Measurements from ENCODE around the gene DISC1.

DNA sequence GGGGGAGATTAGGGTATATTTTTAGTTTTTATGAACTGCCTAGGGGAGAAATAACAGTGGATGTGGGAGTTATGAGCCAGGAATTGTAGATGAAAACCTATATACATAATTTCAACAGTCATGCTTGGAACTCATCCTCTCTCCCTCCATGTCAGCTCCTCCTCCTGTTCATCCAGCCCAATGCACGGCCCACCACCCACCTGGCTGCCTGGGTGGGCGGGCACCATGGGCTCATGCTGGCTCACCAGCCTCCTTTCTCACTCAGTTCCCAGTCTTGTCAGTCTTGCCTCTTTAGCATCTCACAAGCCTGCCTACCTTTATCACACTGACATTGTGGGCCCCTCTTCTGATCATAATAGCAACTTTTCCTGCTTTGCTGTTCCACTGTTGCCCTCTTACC is 336.0 kb downstream of the DISC1 start:
- TF ChIP-seq, protein P1, sequence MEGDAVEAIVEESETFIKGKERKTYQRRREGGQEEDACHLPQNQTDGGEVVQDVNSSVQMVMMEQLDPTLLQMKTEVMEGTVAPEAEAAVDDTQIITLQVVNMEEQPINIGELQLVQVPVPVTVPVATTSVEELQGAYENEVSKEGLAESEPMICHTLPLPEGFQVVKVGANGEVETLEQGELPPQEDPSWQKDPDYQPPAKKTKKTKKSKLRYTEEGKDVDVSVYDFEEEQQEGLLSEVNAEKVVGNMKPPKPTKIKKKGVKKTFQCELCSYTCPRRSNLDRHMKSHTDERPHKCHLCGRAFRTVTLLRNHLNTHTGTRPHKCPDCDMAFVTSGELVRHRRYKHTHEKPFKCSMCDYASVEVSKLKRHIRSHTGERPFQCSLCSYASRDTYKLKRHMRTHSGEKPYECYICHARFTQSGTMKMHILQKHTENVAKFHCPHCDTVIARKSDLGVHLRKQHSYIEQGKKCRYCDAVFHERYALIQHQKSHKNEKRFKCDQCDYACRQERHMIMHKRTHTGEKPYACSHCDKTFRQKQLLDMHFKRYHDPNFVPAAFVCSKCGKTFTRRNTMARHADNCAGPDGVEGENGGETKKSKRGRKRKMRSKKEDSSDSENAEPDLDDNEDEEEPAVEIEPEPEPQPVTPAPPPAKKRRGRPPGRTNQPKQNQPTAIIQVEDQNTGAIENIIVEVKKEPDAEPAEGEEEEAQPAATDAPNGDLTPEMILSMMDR (IDR thresholded peaks at IDR 0.05; ENCODE audit: extremely low read depth in 1 of 2, insufficient read depth in 1 of 2, low read depth in 1 of 2, low read length in 2 of 2): no peak
- TF ChIP-seq POLR2AphosphoS5 (IDR thresholded peaks at IDR 0.05; ENCODE audit: insufficient read depth, low read depth, low read length) (no peak), MYC (IDR thresholded peaks at IDR 0.05; ENCODE audit: low read depth, low read length) (no peak), POLR2A (IDR thresholded peaks at IDR 0.05; ENCODE audit: low read depth, low read length) (no peak), EZH2 (IDR thresholded peaks at IDR 0.05; ENCODE audit: borderline replicate concordance, low read depth, low read length, severe bottlenecking) (no peak), JUN (IDR thresholded peaks at IDR 0.05; ENCODE audit: borderline replicate concordance, insufficient read depth, insufficient read length, low read depth) (no peak), FOS (IDR thresholded peaks at IDR 0.05; ENCODE audit: borderline replicate concordance, insufficient read depth, low read length) (no peak)
- TF ChIP-seq, protein P2, sequence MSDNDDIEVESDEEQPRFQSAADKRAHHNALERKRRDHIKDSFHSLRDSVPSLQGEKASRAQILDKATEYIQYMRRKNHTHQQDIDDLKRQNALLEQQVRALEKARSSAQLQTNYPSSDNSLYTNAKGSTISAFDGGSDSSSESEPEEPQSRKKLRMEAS (IDR thresholded peaks at IDR 0.05; ENCODE audit: insufficient read depth, insufficient read length): no peak
